Measurements from ENCODE around the gene PATJ.
A peak's percentile ranks its signal among the peaks of the same experiment; 100 is the strongest.

PATJ gene

DNA sequence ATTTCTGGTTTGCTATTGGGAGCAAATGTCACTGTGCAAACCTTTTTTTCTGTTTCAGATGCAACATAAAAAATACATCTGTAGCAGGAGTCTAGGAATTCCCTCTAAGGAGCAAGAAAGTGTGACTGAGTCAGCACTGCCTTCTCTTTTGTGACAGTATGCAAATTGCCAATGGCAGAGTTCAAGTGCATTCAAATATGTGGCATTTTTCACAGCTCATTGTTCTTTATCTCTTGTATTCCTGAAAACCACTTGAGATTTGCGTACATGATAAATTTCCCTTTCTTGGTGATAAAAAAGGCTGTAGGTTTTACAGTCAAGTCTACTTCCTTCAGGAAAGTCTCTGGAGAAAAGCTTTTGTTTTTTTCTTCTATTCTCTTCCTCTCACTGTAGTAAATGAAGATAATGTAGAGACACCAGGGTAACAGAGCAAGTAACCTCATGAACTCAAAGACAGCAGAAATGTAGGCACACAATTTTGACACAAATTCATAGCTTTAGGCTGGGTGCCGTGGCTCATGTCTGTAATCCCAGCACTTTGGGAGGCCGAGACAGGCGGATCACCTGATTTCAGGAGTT lies 322.6 kb downstream of the PATJ start:
- H3K27ac ChIP-seq (ENCODE audit: low read depth, low read length) = peak overlapping the region; percentile 63
- no peak overlapping the region for H3K4me2 ChIP-seq (ENCODE audit: low read length)
- peak; percentile 89 for DNase-seq

DNA sequence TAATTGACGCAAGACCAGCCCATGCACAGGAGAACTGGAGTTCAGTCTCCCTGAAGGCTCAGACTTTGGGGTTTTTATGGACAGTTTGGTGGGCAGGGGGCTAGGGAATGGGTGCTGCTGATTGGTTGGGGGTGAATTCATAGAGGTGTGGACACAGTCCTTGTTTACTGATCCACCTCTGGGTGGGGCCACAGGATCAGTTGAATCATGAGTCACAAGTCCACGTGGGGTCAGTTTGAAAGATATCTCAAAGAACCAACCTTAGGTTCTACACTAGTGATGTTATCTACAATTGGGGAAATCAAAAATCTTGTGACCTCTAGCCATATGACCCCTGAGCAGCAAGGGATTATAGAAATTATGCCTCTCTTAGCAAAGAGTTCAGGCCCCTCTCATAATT lies 324.4 kb downstream of the PATJ start:
- Histone ChIP-seq H3K27ac (ENCODE audit: low read depth, low read length) (no peak overlapping the region), H3K4me1 (ENCODE audit: control insufficient read depth, low read depth, low read length) (peaks cover 4% of the 10 kb centered on the region), H3K56ac (ENCODE audit: low read length) (no peak overlapping the region), H2BK15ac (replicated peaks; ENCODE audit: low read depth) (no peak overlapping the region), H3K4me2 (ENCODE audit: low read length) (no peak overlapping the region), H3K79me2 (ENCODE audit: control insufficient read depth, insufficient read depth, low read length) (no peaks in the 10 kb centered on the region), H2BK120ac (ENCODE audit: low read depth, low read length) (no peak overlapping the region), H3K79me1 (ENCODE audit: low read length) (no peaks in the 10 kb centered on the region), H3K36me3 (ENCODE audit: control insufficient read depth, insufficient read depth, low read length) (no peaks in the 10 kb centered on the region), H3K9ac (ENCODE audit: low read length) (no peak overlapping the region), H4K5ac (ENCODE audit: low read length) (no peak overlapping the region), H3K27me3 (ENCODE audit: insufficient read depth, low read length, poor library complexity) (no peaks in the 10 kb centered on the region), H3K23ac (ENCODE audit: low read length) (no peak overlapping the region), H3K4me3 (ENCODE audit: low read length) (peak overlapping the region; percentile 12), H3K4ac (ENCODE audit: low read depth, low read length) (no peak overlapping the region), H2AK5ac (ENCODE audit: low read length) (no peak overlapping the region), H2BK5ac (ENCODE audit: low read length) (no peak overlapping the region), H3K18ac (ENCODE audit: low read length) (no peak overlapping the region), H4K8ac (ENCODE audit: low read depth, low read length) (no peak overlapping the region)
- WGBS (ENCODE audit: extremely low coverage, insufficient coverage, low lambda C conversion rate) = no CpG with 5 or more reads among the region's 2 CpGs
- DNase-seq = no peak

More for the DNA sequence above, 322.6 kb downstream of the PATJ start:
- H3K79me1 ChIP-seq (ENCODE audit: low read length) = no peaks in the 10 kb centered on the region
- no CpG with 5 or more reads among the region's 4 CpGs for WGBS (ENCODE audit: extremely low coverage, insufficient coverage, low lambda C conversion rate)
- H3K23ac ChIP-seq (ENCODE audit: low read length) = no peak overlapping the region
- H2BK5ac ChIP-seq (ENCODE audit: low read length) = no peak overlapping the region
- no peak overlapping the region for H2BK15ac ChIP-seq (replicated peaks; ENCODE audit: low read depth)
- H3K4me3 ChIP-seq (ENCODE audit: low read length) = no peak overlapping the region
- no peaks in the 10 kb centered on the region for H3K79me2 ChIP-seq (ENCODE audit: control insufficient read depth, insufficient read depth, low read length)
- H2BK120ac ChIP-seq (ENCODE audit: low read depth, low read length) = no peak overlapping the region
- H4K8ac ChIP-seq (ENCODE audit: low read depth, low read length) = no peak overlapping the region
- no peak overlapping the region for H4K5ac ChIP-seq (ENCODE audit: low read length)
- no peaks in the 10 kb centered on the region for H3K36me3 ChIP-seq (ENCODE audit: control insufficient read depth, insufficient read depth, low read length)
- H3K18ac ChIP-seq (ENCODE audit: low read length) = peak overlapping the region; percentile 53
- peaks cover 4% of the 10 kb centered on the region for H3K4me1 ChIP-seq (ENCODE audit: control insufficient read depth, low read depth, low read length)
- H3K27me3 ChIP-seq (ENCODE audit: insufficient read depth, low read length, poor library complexity) = no peaks in the 10 kb centered on the region
- no peak overlapping the region for H3K9ac ChIP-seq (ENCODE audit: low read length)
- no peak overlapping the region for H3K4ac ChIP-seq (ENCODE audit: low read depth, low read length)
- no peak overlapping the region for H3K56ac ChIP-seq (ENCODE audit: low read length)
- H2AK5ac ChIP-seq (ENCODE audit: low read length) = no peak overlapping the region

GRCh38 chr1:62068416-62068843 lies 326.1 kb downstream of the PATJ start:
- H3K27me3 ChIP-seq (ENCODE audit: insufficient read depth, low read length, poor library complexity) = no peaks in the 10 kb centered on the region
- no peak overlapping the region for H3K4me3 ChIP-seq (ENCODE audit: low read length)
- no peak overlapping the region for H3K18ac ChIP-seq (ENCODE audit: low read length)
- H2BK120ac ChIP-seq (ENCODE audit: low read depth, low read length) = no peak overlapping the region
- H3K9ac ChIP-seq (ENCODE audit: low read length) = no peak overlapping the region
- H3K4me1 ChIP-seq (ENCODE audit: control insufficient read depth, low read depth, low read length) = peaks cover 4% of the 10 kb centered on the region
- H3K36me3 ChIP-seq (ENCODE audit: control insufficient read depth, insufficient read depth, low read length) = no peaks in the 10 kb centered on the region
- no peaks in the 10 kb centered on the region for H3K79me2 ChIP-seq (ENCODE audit: control insufficient read depth, insufficient read depth, low read length)
- no peaks in the 10 kb centered on the region for H3K79me1 ChIP-seq (ENCODE audit: low read length)
- DNase-seq = no peak
- H3K4ac ChIP-seq (ENCODE audit: low read depth, low read length) = no peak overlapping the region
- no peak overlapping the region for H4K5ac ChIP-seq (ENCODE audit: low read length)
- no peak overlapping the region for H3K27ac ChIP-seq (ENCODE audit: low read depth, low read length)
- no CpG with 5 or more reads among the region's 1 CpG for WGBS (ENCODE audit: extremely low coverage, insufficient coverage, low lambda C conversion rate)
- H2AK5ac ChIP-seq (ENCODE audit: low read length) = no peak overlapping the region
- H2BK15ac ChIP-seq (replicated peaks; ENCODE audit: low read depth) = no peak overlapping the region
- no peak overlapping the region for H3K56ac ChIP-seq (ENCODE audit: low read length)
- H3K4me2 ChIP-seq (ENCODE audit: low read length) = no peak overlapping the region
- no peak overlapping the region for H3K23ac ChIP-seq (ENCODE audit: low read length)
- H2BK5ac ChIP-seq (ENCODE audit: low read length) = no peak overlapping the region
- no peak overlapping the region for H4K8ac ChIP-seq (ENCODE audit: low read depth, low read length)

DNA sequence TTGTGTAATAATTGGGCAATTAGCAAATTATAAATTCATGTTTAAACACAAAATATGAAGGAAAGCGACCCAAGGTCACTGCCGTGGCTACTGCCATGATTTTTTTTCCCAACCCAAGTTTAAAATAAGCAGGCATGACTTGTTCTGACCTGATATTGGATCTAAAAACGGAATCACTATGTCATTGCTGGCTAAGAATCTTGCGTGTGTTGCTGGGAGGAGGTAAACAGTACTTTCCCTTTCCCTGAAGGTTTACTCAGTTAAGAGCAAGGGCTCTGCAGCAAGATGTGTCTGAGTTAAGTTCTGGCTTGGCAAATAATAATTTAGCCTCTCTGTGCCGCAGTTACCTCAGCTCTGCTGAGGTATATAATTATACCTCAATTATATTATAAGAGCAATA lies 326.7 kb downstream of the PATJ start:
- Histone ChIP-seq H3K27me3 (ENCODE audit: insufficient read depth, low read length, poor library complexity) (no peaks in the 10 kb centered on the region), H3K4me2 (ENCODE audit: low read length) (no peak overlapping the region), H3K79me1 (ENCODE audit: low read length) (no peaks in the 10 kb centered on the region), H3K56ac (ENCODE audit: low read length) (no peak overlapping the region), H3K18ac (ENCODE audit: low read length) (no peak overlapping the region), H3K4me1 (ENCODE audit: control insufficient read depth, low read depth, low read length) (peaks cover 4% of the 10 kb centered on the region), H3K9ac (ENCODE audit: low read length) (no peak overlapping the region), H4K8ac (ENCODE audit: low read depth, low read length) (no peak overlapping the region), H2AK5ac (ENCODE audit: low read length) (no peak overlapping the region), H4K5ac (ENCODE audit: low read length) (no peak overlapping the region), H3K27ac (ENCODE audit: low read depth, low read length) (no peak overlapping the region), H3K36me3 (ENCODE audit: control insufficient read depth, insufficient read depth, low read length) (no peaks in the 10 kb centered on the region), H3K4ac (ENCODE audit: low read depth, low read length) (no peak overlapping the region), H3K4me3 (ENCODE audit: low read length) (no peak overlapping the region), H2BK5ac (ENCODE audit: low read length) (no peak overlapping the region), H3K79me2 (ENCODE audit: control insufficient read depth, insufficient read depth, low read length) (no peaks in the 10 kb centered on the region), H3K23ac (ENCODE audit: low read length) (no peak overlapping the region), H2BK15ac (replicated peaks; ENCODE audit: low read depth) (no peak overlapping the region), H2BK120ac (ENCODE audit: low read depth, low read length) (no peak overlapping the region)
- WGBS (ENCODE audit: extremely low coverage, insufficient coverage, low lambda C conversion rate) = no CpG with 5 or more reads among the region's 5 CpGs
- no peak for DNase-seq

- Histone ChIP-seq H3K27me3 (ENCODE audit: insufficient read depth, low read length, poor library complexity) (no peaks in the 10 kb centered on the region), H4K8ac (ENCODE audit: low read depth, low read length) (no peak overlapping the region), H3K9ac (ENCODE audit: low read length) (no peak overlapping the region), H3K4me1 (ENCODE audit: control insufficient read depth, low read depth, low read length) (no peaks in the 10 kb centered on the region), H3K23ac (ENCODE audit: low read length) (no peak overlapping the region), H3K27ac (ENCODE audit: low read depth, low read length) (no peak overlapping the region), H4K5ac (ENCODE audit: low read length) (no peak overlapping the region), H2BK15ac (replicated peaks; ENCODE audit: low read depth) (no peak overlapping the region), H3K18ac (ENCODE audit: low read length) (no peak overlapping the region), H3K4me3 (ENCODE audit: low read length) (no peak overlapping the region), H2BK120ac (ENCODE audit: low read depth, low read length) (no peak overlapping the region), H3K56ac (ENCODE audit: low read length) (no peak overlapping the region), H3K79me2 (ENCODE audit: control insufficient read depth, insufficient read depth, low read length) (no peaks in the 10 kb centered on the region), H3K4me2 (ENCODE audit: low read length) (no peak overlapping the region), H2AK5ac (ENCODE audit: low read length) (no peak overlapping the region), H2BK5ac (ENCODE audit: low read length) (no peak overlapping the region), H3K4ac (ENCODE audit: low read depth, low read length) (no peak overlapping the region), H3K36me3 (ENCODE audit: control insufficient read depth, insufficient read depth, low read length) (no peaks in the 10 kb centered on the region), H3K79me1 (ENCODE audit: low read length) (no peaks in the 10 kb centered on the region)
- no CpG with 5 or more reads among the region's 4 CpGs for WGBS (ENCODE audit: extremely low coverage, insufficient coverage, low lambda C conversion rate)
- no peak for DNase-seq
Observed at GRCh38 chr1:62070384-62071011, 328.2 kb downstream of the PATJ start.

DNA sequence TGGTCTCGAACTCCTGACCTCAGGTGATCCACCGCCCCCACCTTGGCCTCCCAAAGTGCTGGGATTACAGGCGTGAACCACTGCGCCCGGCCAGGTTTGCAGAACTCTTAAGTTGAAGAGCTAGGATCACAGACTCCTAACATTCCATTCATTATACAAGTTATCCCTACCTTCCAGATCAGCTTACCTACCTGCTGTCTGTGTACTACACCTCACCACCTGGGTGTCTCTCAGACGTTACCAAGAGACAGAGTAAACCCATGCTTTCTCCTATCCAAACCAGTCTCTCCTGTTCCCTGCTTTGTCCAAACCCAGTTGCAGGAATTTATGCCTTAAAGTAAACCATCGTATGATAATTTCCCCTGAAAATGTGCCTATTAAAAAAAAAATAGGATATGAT lies 329.4 kb downstream of the PATJ start:
- no peaks in the 10 kb centered on the region for H3K27me3 ChIP-seq (ENCODE audit: insufficient read depth, low read length, poor library complexity)
- no peak overlapping the region for H4K5ac ChIP-seq (ENCODE audit: low read length)
- no peaks in the 10 kb centered on the region for H3K4me1 ChIP-seq (ENCODE audit: control insufficient read depth, low read depth, low read length)
- no peak overlapping the region for H2BK120ac ChIP-seq (ENCODE audit: low read depth, low read length)
- no peak overlapping the region for H2BK5ac ChIP-seq (ENCODE audit: low read length)
- no peak overlapping the region for H3K18ac ChIP-seq (ENCODE audit: low read length)
- no peak overlapping the region for H3K56ac ChIP-seq (ENCODE audit: low read length)
- no peaks in the 10 kb centered on the region for H3K79me1 ChIP-seq (ENCODE audit: low read length)
- no peaks in the 10 kb centered on the region for H3K36me3 ChIP-seq (ENCODE audit: control insufficient read depth, insufficient read depth, low read length)
- no peak overlapping the region for H3K27ac ChIP-seq (ENCODE audit: low read depth, low read length)
- H4K8ac ChIP-seq (ENCODE audit: low read depth, low read length) = no peak overlapping the region
- H2BK15ac ChIP-seq (replicated peaks; ENCODE audit: low read depth) = no peak overlapping the region
- no peak overlapping the region for H3K9ac ChIP-seq (ENCODE audit: low read length)
- H3K4me2 ChIP-seq (ENCODE audit: low read length) = no peak overlapping the region
- no peak overlapping the region for H3K23ac ChIP-seq (ENCODE audit: low read length)
- no peak overlapping the region for H2AK5ac ChIP-seq (ENCODE audit: low read length)
- no peaks in the 10 kb centered on the region for H3K79me2 ChIP-seq (ENCODE audit: control insufficient read depth, insufficient read depth, low read length)
- H3K4ac ChIP-seq (ENCODE audit: low read depth, low read length) = no peak overlapping the region
- WGBS (ENCODE audit: extremely low coverage, insufficient coverage, low lambda C conversion rate) = no CpG with 5 or more reads among the region's 7 CpGs
- DNase-seq = no peak
- no peak overlapping the region for H3K4me3 ChIP-seq (ENCODE audit: low read length)
